Femur (tissue), 1 donor: ENCODE data around the gene AURKA.

ENCODE experiments used
- DNase-seq: peaks from one replicate; pipeline ENCODE4 v3.0.0-alpha.2; 2017

AURKA gene

DNA sequence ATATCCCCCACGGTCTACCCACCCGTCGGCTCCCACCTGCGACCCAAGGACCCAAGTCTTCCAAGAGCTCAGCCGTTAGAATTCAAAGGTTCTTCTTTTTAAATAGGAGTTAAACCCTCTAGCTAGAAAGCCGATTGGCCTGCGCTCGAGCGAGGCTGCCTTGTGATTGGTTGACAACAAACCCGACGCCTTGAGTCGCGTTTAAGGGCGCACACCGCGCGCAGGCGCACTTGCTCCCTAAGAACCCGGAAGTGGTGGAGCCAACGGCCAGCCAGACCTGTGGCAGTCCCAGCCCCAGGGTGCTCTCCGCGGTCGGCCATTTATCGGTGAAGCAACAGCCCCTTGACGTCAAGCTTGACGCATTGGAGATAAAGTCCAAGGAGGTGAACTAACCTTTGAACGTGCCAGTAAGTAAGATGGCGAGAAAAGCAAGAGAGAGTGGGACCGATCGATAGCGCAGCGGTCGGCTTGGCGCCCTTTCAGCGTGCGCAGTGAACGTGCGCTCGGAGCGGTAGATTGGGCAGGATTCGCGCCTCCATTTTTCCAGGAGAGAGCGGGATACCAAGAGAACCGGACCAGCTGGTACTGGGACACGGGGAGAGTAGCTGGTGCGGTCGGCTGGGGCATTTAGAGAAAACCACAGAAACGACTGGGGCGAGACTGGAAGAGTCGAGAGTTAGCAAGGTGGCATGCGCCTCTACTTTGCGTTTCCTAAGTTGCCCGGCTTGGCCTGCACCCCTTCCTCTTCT, at the start of gene AURKA, which contains the start of gene CSTF1:
TSS of gene AURKA (minus strand) at position 84 of the 749 bp plus-strand sequence. CDS start 4,018 bp downstream, outside the sequence.
TSS of gene CSTF1 (plus strand) at position 514 of the 749 bp plus-strand sequence. CDS start 2,908 bp downstream, outside the sequence.
- DNase-seq = peak; percentile 100

DNA sequence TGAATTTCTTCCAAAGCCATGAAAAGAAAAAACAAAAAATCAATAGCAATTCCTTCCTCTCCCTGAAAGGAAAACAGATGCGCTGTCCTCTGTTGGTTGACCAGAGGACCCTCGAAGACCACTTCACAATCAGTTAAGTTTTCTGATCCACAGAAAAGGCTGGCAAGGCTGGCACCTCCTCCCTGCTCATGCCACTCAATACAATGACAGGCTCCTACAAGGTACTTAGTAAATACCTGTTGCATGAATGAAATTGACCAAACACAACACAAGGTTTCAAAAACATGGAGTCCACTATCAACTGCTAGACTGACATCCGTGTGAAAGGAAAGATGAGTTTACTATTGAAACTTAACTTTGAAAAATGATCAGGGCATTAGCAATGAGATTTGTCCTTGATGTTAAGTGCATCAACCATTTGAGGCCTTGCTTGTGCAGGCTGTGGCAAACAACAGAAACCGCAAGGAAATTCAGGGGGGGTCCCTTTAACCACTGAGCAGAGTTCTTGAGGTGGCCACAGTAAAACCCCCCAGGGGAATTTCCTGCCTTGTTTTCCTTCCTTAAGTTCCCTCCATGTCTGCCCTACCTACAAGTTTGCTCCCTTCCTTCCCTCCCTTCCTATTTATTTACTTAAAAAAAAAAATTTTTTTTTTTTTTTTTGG, 48.5 kb upstream of the AURKA start:
- no peak for DNase-seq

DNA sequence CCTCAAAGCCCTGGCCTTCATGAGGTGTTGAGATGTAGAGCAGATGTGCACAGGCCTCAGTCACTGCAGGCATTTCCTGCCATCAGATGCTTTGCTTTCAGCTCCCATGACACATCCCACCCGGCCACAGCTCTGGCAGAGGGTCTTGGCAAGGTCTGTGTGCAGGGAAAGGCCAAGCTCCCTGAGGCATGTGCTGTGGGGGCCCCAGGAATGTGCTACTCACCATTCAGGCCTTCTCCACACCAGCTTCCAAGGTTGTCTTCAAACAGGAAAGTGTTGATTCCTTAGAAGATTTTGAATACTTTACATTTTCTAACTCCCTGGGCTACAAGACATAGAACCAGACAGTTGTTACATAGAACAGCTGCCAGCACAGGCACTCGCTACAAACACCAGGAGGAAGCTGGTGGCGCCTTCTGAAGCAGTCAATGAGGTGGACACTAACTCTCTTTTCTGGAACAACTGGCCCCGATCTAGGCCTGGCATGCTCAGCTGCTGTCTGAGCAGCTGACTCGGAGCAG, 47.8 kb upstream of the AURKA start:
- peak; percentile 73 for DNase-seq

DNA sequence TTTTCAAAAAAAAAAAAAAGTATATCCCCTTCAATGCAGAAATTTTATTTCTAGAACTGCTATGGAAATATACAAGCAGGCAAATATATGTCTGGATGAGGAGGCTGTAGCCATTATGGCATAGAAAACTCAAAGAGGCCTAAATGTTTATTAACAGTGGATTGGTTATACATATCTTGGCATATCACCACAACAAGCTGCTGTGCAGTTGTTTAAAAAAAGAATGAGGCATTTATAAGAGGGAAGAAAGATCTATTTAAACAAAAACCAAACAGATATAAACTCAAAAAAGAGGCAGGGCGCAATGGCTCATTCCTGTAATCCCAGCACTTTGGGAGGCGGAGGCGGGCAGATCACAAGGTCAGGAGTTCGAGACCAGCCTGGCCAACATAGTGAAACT, 46.3 kb upstream of the AURKA start:
- DNase-seq = no peak

DNA sequence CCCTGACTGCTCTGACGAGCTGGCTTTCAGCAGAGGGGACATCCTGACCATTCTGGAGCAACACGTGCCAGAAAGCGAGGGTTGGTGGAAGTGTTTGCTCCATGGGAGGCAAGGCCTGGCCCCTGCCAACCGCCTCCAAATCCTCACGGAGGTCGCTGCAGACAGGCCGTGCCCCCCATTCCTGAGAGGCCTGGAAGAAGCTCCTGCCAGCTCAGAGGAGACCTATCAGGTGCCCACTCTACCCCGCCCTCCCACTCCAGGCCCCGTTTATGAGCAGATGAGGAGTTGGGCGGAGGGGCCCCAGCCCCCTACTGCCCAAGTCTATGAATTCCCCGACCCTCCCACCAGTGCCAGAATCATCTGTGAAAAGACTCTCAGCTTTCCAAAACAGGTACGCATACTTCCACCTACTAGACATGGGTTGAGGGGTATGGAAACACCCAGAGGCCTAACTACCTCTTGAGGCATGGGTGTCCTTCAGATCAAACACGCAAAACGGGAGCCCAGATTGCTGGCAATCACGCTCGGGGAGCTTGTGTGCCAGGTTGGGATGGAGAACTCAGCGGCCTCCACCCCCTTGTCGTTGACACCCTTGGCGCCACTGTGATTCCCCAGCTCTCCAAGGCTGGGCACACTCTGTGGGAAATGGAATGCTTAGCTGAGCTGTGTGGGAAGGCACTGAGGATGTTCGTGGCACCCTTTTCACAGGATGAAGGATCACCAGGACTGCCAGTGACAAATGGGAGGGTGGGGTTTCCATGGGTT, 45.4 kb upstream of the AURKA start:
- DNase-seq = no peak

DNA sequence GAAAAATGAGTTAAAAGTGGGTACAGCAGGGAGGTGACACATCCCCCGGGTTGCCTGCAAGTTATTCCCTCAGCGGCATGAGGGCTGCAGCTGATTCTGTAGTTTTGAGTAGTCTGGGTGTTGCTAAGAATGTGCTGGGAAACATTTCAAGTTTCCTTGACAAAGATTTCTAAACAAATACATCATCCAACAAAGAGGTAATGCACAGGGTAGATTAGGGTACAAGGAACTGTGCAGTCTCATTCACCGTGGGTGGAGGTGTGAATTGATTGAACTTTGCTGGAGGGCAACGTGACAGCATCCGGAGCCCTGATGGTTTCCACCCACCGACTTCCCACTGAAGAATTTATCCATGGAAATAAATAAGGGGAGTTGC, 41.9 kb upstream of the AURKA start:
- no peak for DNase-seq

DNA sequence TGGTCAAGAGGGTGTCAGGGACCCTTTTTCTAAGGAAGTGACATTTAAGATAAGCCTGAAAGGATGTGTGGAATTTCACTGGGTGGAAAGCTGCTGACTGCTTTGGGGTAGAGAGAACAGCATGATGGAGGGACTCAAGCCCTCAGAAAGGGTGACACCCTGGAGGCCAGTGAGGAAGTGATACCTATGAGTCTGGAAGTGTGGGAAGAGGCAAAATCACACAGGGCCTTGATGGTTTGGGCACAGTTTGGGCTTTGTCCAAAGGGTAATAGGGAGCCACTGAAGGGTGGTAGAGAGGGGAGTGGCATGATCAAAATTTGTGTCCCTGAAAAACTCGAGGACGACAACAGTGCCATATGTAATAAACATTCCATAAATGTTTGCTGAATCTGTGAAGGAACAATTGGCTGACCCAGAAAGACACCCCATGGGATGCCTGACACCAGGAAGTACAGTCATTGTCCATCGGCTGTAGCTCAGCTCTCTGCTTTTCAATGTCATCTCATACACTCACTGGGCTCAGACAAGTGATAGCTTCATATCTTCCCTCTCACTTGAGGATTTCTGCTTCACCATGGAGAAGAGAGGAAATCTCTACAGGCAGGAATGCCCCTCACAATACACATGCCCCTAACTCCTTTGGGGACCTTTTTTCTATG, 41.3 kb upstream of the AURKA start:
- DNase-seq = no peak

DNA sequence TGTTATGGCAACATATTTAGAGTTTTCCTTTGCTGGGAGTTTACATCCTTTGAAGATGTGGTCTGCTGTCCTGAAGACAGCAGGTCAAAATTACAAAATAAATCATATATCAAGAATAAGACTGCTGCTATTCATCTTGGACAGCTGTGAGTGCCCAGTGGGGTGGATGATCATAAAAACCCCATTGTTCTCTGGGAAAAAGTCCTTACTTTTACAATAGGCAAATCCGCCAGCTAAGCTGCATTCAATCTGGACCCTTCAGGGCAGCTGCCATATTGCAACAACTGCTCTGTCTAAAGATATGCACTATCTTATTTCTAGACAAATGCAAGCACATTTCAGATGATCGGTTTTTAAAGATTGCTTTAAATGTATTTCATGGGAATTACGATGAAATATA, 39.5 kb upstream of the AURKA start:
- DNase-seq = no peak

DNA sequence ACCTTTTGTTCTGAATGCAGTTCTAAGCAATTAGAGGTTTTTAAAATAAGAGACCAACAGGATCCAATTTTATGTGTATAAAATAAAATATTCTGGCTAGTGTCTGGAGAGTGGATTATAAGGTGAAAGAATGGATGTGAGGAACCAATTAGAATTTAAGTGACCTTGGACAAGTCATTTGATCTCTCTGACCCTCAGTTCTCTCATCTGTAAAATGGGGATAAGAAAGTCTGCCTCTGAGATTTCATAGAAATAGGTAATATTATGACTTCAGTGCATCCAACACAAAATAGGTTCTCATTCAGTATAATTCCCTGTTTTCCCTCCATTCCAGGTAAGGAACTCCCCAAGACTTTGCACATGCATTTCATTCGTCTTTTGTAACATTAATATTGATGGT, 38.9 kb upstream of the AURKA start:
- no peak for DNase-seq

DNA sequence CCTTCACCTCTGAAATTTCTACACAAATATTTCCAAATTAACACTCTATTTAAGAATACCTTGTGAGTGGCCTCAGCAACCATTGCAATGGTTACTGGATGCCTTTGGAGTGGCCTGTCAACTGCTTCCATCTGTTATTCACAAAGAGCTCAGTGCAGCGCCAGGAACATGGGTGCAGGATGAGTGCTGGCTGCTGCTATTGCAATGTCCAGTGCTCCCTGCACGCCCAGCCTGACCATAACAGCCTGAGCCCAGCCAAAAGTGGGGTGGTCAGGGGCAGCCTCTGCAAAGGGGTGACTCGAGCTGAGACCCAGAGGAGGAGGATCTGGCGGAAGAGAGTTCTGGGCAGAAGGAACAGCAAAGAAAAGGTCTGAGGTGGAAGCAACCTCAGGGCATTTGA, 38.4 kb upstream of the AURKA start:
- DNase-seq = no peak

DNA sequence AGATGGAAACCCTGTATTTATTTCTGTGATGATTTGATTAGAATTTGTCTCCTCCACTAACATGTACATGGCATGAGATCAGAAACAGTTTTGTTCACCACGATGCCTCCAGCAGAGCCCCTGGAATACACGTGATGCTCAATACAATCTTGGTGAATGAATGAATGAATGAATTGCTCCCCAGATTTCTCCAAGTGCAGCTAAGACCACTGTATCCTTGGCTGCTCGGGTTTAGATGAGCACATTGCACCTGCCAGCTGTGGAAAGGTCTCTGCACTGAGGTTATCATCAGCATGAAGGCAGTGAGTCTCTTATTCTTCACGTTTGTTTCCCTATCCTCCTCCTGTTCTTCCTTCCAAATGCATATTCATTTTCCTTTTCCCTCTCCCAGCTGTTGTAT, 37.9 kb upstream of the AURKA start:
- DNase-seq = no peak

DNA sequence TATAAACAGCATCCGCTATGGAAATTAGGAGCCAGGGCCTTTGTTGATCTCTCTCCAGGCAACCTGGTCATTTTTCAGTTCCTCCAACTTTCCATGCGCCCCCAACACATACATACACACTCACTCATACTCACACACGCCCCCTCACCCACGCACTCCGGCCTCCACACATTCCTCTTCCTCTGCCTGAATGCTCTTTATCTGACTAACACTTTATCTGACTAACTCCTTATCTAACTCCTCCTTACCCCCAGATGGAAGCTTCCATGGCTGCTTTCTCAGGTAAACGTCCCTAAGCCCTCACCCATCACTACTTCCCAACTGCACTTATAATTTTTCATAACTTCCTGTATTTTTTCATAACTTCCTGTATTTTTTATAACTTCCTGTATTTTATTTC, 37.5 kb upstream of the AURKA start:
- no peak for DNase-seq

DNA sequence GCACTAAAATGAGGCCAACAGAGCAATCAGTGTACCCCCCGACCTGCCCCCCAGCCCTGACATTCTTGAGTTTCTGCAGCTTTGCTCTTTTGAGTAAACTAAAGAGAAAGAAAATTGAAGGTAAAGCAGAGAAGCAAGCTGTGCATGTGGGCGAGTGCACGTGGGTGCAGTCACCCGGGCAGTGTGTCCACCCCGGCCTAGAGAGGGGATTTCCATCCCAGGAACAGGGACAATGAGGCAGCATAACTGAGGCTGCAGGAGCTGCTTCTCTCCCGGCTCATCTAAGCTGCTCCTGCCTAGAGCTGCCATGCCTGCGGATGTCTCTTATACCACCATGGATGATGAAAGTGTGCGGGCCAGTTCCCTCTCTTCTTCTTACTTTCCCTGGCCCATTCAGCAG, 36.9 kb upstream of the AURKA start:
- DNase-seq = no peak

DNA sequence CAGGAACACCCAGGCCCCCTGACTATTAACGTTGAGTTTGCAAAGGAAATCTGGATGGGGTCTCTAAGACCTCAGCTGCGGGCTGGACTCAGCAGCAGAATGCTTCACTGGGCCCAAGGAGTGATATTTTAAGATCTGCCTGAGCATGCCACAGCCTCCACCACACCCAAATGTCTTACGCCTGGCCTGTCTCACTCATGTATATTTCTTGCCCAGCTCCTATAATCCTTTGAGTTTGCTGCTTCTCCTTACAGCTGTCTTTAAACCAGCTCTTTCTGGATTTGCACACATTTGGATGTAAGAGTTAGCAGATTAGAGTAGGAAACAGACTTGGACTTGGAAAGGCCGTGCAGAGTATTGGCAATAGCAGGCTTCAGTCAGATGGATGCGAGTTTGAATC, 36.4 kb upstream of the AURKA start:
- DNase-seq = no peak

DNA sequence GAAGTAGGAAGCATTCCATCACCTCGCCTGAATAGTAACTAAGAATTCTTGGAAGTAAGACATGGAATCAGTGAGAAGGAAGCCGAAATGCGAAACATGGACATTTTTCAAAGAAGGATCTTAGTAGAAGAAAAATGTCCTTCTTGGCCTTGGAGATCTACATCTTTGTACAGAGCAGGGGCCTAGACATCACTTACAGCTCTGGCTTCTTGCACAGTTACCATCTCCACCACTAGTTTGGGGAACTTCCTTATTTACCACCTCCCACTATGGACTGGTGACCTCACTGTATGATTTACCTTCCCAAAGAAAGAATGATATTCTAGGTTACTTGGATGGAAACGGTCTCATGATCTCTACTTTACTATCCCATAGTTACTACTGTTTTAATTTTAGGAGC, 35.8 kb upstream of the AURKA start:
- no peak for DNase-seq

DNA sequence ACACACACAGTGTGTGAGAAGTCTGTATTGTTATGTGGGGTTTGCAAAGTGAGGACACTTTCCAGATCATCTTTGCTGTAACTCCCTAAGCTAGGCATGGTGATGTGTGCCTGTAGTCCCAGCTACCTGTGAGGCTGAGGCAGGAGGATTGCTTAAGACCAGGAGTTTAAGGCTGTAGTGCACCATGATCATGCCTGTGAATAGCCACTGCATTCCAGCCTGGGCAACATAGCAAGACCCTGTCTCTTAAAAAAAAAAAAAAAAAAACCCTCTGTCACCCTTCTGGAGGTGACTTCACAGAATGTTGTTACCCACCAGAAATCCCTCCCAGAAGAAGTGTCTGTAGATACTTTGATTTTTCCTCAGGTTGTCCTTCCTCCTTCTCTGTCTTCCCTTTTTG, 34.9 kb upstream of the AURKA start:
- DNase-seq = no peak

DNA sequence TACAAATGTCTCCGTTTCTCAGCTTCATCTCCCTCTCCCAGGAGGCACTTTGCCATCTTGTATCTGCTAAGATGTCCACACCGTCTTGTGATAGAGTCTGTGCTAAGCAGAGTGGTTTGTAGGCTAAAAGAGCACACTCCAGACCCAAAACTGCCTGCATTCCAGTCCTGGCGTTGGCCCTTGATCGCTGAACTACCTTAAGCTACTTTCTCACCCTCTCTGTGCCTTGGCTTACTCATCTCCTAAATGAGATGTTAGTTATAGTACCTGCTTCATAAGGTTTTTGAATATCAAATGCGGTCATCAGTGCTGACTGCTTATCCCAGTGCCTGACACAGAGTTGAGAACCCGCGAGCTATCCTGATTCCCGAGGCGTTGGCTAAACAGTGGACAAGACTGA, 34.0 kb upstream of the AURKA start:
- DNase-seq = no peak

DNA sequence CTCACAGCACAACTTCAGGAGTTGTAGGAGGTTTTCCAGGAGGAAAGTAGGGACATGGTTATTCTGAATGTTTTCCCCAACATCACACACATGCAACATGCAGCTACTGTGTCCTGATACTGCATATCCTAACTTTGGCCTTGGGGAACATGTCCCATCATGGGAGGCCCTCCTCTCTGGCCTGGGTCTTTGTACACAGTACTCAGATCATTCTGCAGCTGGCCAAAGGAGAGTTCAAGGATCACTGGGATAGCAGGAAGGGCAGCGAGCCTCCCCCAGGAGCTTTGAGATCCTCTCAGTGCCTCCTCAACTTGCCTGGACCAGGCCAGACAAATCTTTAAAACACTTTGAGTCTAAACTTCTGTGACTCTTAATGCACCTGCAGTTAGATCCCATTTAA, 32.9 kb upstream of the AURKA start:
- DNase-seq = no peak

DNA sequence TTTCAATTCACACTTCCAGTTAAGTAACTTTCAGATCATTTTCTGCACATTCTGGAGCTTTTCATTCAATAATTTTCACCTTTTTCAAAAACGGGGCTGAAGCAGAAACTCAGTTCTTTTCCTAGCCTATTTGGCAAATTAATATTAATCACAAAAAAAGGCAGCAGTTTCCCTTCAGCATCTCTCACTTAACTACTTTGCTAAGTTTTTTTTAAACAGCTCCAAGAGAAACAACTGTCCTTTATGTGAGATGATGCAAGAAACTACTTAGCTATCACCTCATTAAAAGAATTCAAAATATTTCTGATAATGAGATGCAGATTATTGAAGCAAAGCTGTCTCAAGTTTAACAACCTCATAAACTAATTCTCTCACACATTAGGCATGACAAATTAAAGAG, 31.9 kb upstream of the AURKA start:
- DNase-seq = no peak

DNA sequence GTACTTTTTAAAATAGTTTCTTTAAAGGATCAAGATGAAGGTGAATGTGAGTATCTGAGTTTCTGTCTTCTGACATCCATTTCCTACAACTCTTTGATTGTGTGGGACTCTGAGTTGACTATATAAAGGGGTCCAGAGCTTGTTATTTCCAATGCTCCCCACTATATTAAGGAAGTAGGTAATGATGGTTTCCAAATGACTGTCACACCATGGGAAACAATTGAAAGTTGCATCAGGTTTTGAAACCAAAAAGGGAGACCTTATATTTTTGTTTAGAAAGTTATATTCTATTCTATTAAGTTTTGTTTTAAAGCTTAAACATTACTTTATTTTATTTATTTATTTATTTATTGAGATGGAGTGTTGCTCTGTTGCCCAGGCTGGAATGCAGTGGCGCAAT, 31.2 kb upstream of the AURKA start:
- DNase-seq = no peak

DNA sequence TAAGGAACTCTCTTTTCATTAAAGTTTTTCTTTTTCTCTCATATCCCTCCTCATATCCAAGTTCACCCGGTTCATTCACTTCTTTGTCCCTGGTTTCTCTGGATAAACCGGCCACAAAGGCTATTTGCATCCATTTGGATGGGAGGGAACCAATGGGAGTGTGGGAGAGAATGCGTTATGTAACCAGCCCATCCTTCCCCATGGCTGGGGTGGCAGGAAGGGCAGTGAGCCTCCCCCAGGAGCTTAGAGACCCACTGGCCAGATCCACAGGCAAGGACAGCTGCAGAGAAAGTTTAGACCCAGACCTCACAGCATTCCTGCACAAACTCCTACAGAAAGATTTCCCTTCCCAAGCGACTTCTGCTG, 30.8 kb upstream of the AURKA start:
- no peak for DNase-seq

DNA sequence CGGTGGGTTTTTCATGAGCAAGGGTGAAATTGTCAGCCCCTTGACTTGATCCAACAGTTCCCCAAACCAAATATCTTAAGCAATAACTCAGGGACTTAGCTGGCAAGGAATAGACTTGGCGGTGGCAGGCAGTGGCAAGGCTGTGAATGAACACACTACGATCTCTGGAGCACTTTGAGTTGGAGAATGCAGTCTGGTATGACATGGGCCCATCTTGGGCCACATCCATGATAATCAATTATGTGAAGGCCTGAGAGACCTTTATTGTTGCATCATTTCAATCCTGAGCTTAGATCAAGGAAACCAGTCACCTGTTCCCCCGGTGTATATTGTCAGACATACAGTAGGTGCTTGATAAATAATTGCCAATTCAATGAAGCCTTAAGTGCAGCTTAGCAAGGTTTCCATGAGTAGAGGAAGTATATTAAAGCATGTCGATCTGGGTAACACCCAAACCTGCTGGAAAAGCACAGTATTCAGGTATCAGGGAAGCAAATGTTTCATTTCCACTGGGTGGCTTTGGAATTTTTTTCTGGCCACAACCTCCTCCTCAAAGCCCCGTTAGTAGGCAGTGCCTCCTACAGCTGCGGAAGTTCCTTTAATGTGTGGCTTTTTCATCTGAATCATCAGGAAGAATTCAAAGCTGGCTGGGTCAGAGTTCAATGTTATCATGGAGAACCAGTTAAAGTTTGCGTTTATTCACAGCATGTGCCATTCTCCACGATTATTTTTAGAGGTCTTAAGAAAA, 30.2 kb upstream of the AURKA start:
- DNase-seq = no peak
